Activated CD4-positive, alpha-beta T cell treated with anti-CD3 and anti-CD28 coated beads for 48 hours (primary cell): ENCODE results near the gene RPS5.
"Not testable (repeated sequence)": the region's sequence is repeated elsewhere in the genome, so short reads cannot be mapped to it uniquely, and the experiment has no call there.

ENCODE experiments used
- DNase-seq: peaks from one replicate; pipeline ENCODE4 v3.0.0-alpha.2; 2020

RPS5 gene

DNA sequence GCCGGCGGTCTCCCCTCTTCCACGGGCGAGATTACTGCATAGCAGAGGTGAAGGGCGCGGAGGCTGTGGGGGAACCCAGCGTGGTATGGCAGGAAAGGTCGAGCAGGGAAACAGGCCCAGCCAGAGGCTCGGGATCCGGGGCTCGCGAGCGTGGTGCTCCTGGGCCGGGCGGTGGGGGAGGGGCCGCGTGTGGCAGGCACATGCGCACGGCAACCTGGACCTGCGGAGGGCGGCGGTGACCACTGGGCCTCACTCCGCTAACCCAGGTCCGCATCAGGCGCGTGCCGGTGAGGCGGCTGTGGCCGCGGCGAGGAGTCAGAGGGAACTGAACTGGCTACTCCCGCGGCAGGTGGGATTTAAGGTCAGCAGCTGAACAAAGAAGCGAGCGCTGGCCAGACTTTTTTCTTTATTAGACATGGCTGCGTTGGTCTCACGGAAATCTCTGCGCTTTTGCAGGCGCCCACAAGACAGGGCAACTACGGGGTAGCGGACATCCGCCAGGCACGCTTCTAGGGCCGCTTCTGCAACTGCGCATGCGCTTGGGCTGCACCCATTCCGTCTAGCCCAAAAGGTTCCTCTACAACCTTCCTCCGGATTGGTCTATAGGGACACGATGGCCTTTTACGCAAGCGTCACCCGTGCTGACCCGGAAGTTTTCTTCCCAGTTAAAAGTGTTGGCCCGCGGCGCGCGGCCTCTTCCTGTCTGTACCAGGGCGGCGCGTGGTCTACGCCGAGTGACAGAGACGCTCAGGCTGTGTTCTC lies at the start of gene RPS5:
Gene RPS5, plus strand, starts transcription at position 694 of the 762 bp plus-strand sequence. CDS start 869 bp downstream, outside the sequence.
- peak; percentile 97 for DNase-seq

DNA sequence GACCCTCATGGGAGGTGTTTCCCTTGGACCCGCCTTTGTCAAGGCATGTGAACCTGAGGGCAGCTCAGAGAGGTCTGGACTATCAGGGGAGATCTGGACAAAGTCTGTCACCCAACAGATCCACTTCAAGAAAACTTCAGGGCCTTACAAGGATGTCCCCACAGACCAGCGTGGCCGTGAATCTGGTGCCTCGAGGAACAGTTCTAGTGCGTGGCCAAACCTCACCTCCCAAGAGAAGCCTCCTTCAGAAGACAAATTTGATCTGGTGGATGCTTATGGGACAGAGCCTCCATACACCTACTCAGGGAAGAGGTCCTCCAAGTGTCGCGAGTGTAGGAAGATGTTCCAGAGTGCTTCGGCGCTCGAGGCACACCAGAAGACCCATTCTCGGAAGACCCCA lies 48.7 kb upstream of the RPS5 start:
- DNase-seq = no peak

DNA sequence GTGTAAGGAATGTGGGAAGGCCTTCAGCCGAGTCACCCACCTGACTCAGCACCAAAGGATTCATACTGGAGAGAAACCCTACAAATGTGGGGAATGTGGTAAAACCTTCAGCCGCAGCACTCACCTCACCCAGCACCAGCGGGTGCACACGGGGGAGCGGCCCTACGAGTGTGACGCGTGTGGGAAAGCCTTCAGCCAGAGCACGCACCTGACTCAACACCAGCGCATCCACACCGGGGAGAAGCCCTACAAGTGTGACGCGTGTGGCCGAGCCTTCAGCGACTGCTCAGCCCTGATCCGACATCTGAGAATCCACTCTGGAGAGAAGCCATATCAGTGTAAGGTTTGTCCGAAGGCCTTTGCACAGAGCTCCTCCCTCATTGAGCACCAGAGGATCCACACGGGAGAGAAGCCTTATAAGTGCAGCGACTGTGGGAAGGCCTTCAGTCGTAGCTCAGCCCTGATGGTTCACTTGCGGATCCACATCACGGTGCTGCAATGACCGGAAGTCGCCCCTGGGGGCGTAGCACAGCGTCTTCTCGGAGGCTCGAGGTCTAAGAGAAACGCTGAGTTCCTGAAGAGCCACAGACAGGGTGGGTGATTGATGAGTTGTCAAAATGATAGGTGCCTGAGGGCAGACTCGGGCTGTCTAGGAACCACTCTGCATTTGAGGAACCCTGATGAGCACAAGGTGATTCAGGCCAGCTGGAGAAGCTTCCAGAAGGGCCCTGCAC lies 48.1 kb upstream of the RPS5 start:
- no peak for DNase-seq

DNA sequence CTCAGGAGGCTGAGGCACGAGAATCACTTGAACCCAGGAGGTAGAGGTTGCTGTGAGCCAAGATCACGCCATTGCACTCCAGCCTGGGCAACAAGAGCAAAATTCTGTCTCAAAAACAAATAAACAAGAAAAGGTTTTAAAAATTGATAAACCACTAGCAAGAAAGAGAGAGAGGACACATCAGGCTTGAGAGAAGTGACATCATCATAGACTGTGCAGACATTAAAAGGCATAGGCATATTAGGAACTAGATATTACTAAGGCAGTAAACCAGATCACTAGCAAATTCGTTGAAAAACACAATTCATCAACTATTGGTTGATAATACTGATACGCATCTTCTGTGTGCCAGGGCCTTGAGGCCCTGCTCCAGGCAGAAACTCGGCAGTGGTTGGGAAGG lies 41.5 kb upstream of the RPS5 start:
- no peak for DNase-seq

DNA sequence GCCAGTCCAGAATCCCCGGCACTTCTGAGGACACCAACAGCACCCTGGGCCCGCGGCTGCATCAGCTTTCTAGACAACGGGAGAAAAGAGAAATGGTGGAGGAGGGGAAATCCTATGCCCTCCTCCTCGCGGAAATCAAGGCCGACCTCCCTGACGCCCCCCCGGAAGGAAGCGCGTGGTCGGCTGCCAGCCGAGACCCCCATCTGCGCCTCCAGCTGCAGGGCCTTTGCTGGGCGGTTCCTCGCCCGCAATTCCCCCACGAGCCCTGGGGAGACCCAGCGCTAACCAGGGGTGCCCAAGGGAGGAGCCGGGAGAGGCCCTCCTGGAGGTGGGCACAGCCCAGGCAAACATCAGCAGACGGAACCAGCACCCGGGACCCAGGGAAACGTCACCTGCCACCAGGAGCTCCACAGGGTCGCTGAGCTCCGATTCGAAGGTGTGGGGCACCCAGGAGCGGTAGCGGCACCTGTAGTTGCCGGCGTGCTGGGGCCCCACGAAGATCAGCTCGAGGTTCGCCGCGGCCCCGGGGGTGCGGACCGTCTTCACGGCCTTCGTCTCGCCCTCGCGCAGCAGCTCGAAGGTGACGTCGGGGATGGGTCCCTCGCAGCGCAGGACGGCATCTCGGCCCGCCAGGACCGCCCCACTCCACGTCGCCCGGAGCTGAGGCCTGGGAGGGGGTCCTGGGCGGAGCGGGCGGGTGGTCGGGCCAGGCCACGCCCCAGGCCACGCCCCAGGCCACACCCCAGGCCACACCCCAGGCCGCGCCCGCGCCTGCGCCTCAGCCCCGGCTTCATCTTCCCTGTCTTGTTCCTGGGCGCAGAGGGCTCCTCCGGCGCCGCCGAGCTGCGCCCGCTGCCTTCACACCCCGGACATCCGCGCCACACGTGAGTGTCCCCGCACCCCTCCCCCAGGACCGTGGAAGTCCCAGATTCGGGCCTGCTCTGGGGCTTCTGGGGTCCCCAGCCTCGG lies 39.8 kb upstream of the RPS5 start:
- DNase-seq = peak; percentile 75

DNA sequence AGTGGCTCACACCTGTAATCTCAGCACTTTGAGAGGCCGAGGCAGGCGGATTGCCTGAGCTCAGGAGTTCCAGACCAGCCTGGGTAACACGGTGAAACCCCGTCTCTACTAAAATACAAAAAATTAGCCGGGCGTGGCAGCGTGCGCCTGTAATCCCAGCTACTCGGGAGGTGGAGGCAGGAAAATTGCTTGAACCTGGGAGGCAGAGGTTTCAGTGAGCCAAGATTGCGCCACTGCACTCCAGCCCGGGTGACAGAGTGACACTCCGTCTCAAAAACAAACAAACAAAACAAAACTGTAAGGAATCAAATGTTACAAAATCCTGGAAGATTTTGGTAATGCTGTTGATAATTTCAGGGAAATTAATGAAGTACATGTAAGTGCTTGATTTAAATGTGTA lies 39.0 kb upstream of the RPS5 start:
- not testable (repeated sequence) for DNase-seq

DNA sequence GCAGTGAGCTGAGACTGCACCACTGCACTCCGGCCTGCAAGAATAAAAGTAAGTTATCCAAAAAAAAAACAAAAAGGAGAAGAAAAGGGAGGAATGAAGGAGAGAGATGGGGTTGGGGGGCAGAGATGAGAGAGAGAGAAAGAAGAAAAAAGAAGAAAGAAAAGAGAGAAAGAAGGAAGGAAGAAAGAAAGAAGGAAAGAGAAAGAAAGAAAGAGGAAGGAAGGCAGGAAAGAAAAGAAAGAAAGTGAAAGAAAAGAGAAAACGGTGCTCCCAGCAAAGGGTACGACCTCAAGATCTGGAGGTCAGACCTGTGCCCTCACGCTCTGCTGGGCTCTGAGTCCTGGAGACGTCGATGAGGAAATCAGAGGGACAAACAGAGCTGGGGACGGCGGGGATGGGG lies 37.5 kb upstream of the RPS5 start:
- no peak for DNase-seq

DNA sequence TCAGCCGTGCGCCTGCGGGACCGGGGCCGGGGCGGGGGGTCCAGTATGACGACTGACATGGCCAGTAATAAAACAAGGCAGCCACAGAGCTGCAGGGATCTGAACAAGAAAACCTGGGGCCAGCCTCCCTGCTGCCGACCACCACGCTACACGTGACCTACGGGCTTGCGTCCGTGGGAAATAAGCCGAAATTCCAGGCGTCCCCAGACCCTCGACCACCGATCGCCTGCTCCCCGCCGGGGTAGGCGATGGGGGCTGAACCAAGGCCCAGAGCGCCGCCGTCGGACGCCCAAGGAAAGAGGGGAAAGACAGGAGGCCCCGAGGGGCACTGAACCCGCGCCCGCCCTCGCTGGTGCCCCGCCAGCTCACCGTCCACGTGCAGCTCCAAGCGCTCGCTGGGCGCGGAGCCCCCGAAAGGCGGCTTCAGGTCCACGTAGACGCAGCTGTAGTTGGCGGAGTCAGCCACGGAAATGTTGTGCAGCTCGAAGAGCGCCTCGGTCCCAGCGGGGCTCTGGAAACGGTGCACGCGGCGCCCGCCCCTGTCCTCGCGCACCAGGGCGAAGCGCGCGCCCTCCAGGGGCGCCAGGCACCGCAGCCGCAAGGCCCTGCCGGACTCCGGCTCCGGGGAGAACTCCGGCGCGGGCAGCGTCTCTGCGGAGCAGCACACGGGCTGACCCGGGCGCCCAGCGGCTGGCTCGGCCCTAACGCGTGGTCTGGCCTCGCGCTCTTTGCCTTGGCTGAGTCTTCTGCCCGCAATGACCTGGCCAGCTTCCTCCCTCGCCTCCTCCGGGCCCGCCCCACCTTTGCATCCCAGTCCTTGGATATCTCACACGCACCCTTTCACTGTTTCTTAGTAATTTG lies 36.8 kb upstream of the RPS5 start:
- DNase-seq = no peak

DNA sequence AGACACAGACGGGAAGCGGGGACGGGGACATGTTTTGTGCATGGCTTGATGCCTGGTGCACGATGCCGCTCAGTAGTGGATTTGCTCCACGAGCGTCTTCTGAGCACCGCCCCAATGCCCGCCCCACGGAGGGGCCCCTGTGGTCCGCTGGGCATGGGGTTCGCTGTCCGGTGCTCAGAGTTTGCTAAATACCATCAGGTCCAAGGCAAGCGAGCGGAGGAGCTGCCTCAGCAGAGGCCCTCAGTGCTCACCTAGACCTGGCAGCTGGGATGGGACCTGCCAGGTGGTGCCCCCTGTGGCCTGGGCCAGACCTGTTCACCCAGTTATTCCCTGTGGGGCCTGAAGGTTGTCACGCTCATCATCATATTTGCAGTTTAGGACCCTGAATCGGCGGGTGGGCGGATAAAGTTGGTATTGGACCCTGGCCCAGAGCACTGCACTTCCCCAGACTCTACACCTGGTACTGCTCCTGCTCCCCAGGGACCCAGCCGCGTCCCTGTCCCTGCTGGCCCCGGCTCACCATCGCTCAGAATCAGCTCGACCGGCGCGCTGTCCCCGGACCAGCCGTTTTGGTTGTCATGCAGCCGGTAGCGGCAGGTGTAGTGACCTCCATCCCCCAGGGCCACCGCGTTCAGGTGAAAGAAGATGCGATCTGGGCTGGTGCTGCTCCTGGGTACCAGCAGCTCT lies 36.1 kb upstream of the RPS5 start:
- no peak for DNase-seq

DNA sequence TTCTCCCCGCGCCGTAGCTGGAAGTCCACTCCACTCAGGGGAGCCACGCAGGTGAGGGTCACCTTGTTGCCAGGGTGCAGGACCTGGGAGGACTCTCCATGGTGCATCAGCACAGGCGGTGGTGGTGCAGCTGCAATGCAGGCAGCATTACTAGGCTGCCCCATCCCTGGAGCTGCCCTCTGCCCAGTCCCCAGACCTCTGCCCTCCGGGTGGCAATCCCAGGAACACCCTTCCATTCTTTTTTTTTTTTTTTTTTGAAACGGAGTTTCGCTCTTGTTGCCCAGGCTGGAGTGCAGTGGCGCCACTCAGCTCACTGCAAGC lies 35.6 kb upstream of the RPS5 start:
- DNase-seq = no peak

DNA sequence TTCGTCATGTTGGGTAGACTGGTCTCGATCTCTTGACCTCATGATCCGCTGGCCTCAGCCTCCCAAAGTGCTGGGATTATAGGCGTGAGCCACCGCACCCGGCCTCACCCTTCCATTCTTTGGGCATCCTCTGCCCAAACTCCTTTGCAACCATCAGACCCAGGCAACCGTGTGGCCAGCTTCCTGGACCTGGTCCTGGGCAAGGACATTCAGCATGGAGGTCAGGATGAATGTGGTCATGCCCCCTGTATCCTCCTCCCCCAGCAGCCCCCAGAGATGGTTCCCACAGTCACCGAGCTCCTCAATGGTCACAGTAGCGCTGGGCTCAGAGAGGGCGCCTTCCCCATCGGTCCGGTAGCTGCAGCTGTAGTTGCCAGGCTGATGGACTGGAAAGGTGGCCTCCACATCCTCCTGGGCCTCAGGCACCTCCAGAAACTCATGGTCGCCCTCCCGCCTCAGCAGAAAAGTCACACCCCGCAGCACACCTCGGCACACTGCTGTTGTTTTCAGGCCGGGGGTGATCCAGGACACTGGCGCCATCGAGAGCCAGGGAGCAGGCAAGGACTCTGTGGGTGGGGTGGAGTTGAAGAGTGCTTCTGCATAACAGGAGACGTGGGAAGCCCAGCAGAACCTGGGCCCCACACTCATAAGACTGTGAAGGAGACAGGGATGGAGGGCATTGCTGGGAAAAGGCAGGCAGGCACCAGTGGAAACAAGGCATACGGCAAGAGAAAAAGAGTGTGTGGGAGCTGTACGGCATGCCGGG lies 34.9 kb upstream of the RPS5 start:
- no peak for DNase-seq

DNA sequence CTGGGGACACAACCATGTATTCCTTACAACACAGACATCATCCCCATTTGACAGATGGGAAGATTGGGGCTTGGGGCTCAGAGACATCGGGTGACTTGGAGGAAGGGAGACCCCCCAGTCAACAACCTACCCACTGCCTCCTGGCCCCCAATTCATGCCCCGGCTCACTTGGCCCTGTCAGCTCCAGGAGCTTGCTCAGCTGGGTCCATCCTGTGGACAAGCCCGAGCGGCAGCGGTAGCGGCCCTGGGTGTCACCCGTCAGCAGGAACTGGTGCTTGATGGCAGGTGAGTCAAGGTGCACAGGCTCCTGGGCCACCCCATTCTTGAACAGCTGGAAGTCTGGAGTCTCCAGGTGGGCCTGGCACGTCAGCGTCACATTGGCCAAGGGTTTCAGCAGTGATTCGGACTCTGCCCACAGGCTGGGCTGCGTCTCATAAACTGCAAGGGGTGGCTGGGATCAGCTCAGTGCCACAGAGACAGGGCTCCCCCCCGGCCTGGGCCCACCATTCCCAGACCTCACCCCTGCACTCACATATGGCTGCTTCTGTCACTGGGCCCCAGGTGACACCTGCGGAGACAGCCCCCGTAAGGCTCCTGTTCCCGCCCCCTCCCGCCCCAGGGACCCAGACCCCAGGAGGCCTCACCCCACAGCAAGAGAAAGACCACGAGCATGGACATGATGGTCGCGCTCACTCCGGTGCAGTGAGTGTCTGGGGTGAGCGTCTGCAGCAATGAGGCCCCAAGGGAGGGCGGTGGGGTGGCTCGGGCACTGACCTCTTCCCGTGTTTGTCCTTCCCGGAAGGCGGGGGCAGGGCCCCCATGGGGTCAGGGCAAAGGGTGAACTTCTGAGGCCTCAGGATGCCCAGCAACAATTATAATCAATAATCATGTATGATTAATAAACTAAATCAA lies 34.1 kb upstream of the RPS5 start, which contains the start of gene A1BG:
Gene A1BG, minus strand, starts transcription at position 733 of the 912 bp plus-strand sequence. Its CDS starts 55 bp downstream, at position 678.
- no peak for DNase-seq

DNA sequence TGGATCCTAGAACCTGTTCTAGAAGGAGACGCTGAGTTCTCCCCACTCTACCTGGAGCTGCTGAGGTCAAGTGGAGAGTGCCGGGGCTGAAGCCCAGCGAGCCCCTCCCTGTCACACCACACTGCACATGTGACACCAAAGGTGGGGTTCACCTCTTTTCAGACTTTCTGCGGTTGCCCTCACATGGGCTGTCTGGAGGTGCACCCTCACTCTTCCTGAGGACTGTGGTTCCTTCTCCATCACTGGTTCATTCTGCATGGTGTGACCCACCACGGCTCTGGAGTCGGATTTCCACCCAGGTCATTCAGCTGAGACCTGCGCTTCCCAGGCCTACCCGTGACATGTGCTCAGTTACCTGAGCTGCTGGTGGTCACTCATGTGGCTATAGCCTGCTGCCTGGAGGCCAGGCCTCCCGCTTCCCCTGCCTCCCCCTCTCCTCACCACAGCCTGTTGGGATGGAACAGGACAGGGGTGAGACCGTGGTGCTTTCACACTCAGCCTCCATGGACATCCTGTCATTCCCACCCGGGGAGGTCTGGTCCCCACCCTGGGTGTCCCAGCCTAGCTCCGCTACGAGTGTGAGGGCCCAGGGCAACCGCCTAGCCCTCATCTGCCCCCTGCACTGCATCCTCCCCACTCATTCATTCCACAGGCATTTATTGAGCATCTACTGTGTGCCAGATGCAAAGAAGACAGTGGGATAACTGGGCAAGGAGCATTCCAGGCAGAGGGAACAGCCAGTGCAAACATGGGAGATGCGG lies 33.2 kb upstream of the RPS5 start:
- DNase-seq = no peak

DNA sequence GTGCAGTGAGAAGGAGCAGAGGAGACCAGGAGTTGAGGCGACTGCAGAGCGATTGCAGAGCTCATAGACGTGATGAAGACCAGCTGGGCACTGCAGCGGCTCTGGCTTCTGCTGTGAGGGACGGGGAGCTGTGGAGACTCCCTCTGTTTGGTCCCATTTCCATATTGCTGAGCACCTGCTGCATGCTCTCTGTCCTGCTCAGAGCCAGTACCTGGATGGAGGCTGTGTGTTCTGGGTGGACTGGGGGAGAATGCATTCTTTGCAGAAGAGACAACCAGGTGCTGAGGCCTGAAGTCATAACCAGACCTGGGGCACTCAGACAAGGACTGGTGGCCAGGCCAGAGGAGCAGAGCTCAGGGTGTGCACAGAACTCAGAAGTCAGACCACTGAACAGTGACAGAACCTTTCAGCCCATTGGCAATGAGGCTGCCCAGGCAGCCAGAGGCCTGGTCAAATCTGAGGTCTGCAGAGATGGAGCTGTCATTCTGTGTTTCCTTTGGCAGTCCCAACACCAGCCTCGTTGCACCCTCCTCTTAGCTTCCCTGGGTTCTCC lies 32.5 kb upstream of the RPS5 start:
- DNase-seq = no peak

DNA sequence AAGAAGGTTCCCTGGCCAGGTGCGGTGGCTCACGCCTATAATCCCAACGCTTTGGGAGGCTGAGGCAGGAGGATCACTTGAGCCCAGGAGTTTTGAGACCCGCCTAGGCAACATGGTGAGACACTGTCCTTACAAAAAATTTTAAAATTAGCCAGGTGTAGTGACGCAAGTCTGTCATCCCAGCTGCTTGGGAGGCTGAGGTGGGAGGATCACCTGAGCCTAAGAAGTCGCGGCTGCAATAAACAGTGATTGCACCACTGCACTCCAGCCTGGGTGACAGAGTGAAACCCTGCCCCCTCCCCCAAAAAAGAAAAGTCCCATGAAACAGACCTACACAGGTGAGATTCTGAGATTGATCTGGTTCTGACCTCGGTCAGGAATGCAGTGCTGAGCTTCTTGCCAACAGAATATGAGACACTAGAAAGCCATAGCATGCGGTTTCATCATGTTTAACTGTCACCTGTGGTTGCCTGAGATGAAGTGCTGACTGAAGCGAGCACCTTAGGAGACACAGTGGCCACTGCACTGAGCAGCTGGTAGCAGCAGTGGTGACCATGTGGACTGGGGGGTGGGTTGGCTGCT lies 31.8 kb upstream of the RPS5 start:
- no peak for DNase-seq

DNA sequence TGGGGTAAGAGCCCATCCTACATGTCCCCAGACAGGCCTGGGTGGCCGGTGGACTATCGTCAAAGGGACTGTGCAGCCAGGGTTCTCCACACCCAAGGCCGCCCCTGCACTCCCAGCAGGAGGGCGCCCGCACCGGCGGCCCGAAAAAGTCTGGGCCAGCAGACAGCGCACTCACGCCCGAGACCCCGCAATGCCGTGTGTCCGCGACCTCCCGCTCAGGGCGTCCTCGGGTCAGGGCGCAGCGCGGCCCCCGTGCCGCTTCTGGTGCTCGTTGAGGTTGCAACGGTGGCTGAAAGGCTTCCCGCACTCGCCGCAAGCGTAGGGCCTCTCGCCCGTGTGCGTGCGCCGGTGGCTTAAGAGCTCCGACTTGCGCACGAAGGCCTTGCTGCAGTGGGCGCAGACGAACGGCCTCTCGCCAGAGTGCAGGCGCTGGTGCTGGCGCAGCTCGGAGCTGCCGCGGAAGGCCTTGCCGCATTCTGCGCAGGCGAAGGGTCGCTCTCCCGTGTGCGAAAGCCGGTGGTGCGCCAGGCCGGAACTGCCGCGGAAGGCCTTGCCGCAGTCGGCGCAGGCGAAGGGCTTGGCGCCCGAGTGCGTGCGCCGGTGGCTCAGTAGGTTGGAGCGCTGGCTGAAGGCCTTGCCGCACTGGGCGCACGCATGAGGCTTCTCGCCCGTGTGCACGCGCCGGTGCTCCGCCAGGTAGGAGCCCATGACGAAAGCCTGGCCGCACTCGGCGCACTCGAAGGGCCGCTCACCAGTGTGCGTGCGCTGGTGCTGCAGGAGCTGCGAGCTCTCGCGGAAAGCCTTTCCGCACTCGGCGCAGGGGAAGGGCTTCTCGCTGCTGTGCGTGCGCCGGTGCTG lies 30.9 kb upstream of the RPS5 start:
- DNase-seq = peak; percentile 48
